H1 (cell line): ENCODE results near the gene NT5M. TPM values are rescaled to one million over a fixed set of nuclear protein-coding genes. Genes with fewer than 3 reads are reported as not detected.

ENCODE experiments used
- CTCF ChIA-PET: fragments of 300-600 bp; sonication (Branson Sonifier 250); formaldehyde crosslinking; loops from one replicate; lab custom pipeline; 2021; ENCODE audit not compliant: partially characterized antibody; lab: Charles Lee
- POLR2A ChIA-PET: fragments of 300-600 bp; sonication (Branson Sonifier 250); formaldehyde crosslinking; loops from one replicate; lab custom pipeline; 2021; ENCODE audit warnings: inconsistent platforms; ENCODE audit not compliant: partially characterized antibody; lab: Charles Lee
- DNase-seq, 2 experiments: peaks; one replicate each; pipeline versions ENCODE4 v3.0.0 to v3.0.0-alpha.2; 2010 to 2022; ENCODE audit warnings: low spot score in 2 of 2, low read depth in 1 of 2, mixed read lengths in 1 of 2
- FAIRE-seq: peaks from 2 replicates; lab custom pipeline; 2011; peaks lifted over from hg19 to GRCh38; lab: Jason Lieb, UNC
- H2AFZ ChIP-seq: 2 replicates; pipeline ENCODE4 v1.8.1; 2012; ENCODE audit warnings: low read length, inconsistent platforms
- H2AK5ac ChIP-seq: 2 replicates; pipeline ENCODE4 v1.6.1; 2013; ENCODE audit warnings: low read depth, low read length
- H2BK120ac ChIP-seq: replicated peaks from 2 replicates; pipeline ENCODE3; 2013; ENCODE audit warnings: low read depth, low read length, inconsistent platforms
- H2BK12ac ChIP-seq: 2 replicates; pipeline ENCODE4 v1.6.1; 2013; ENCODE audit warnings: low read depth, low read length
- H2BK15ac ChIP-seq: 2 replicates; pipeline ENCODE4 v1.6.1; 2013; ENCODE audit warnings: low read length
- H2BK20ac ChIP-seq: 2 replicates; pipeline ENCODE4 v1.6.1; 2013; ENCODE audit warnings: low read length
- H2BK5ac ChIP-seq: 2 replicates; pipeline ENCODE4 v1.6.1; 2013; ENCODE audit warnings: low read depth, low read length
- H3K14ac ChIP-seq: 2 replicates; pipeline ENCODE4 v1.6.1; 2013; ENCODE audit warnings: inconsistent platforms; ENCODE audit not compliant: insufficient read length
- H3K18ac ChIP-seq: 2 replicates; pipeline ENCODE4 v1.6.1; 2013; ENCODE audit warnings: low read length; ENCODE audit errors: extremely low read depth
- H3K23ac ChIP-seq: 2 replicates; pipeline ENCODE4 v1.6.1; 2013; ENCODE audit warnings: inconsistent platforms; ENCODE audit not compliant: insufficient read length
- H3K23me2 ChIP-seq: 2 replicates; pipeline ENCODE4 v1.6.1; 2013; ENCODE audit warnings: low read depth, low read length
- H3K27ac ChIP-seq: 2 replicates; pipeline ENCODE4 v1.6.1; 2011; ENCODE audit warnings: low read depth, low read length, inconsistent platforms
- H3K27me3 ChIP-seq, 4 experiments: replicated peaks in 1 of 4; 1 replicate in 1 of 4; 2 replicates in 3 of 4; pipeline versions ENCODE4 v1.6.1 to v1.8.1; 2011 to 2013; ENCODE audit warnings: low read length in 3 of 4, mild to moderate bottlenecking in 3 of 4, inconsistent platforms in 2 of 4, mixed read lengths in 2 of 4, moderate library complexity in 1 of 4; ENCODE audit not compliant: control insufficient read depth in 3 of 4, insufficient read depth in 3 of 4; ENCODE audit errors: extremely low read depth in 1 of 4
- H3K36me3 ChIP-seq, 4 experiments: 2 replicates each; pipeline versions ENCODE4 v1.6.1 to v1.8.1; 2011 to 2013; ENCODE audit warnings: mild to moderate bottlenecking in 4 of 4, low read length in 3 of 4, moderate library complexity in 2 of 4, control low read depth in 1 of 4, inconsistent platforms in 1 of 4; ENCODE audit not compliant: insufficient read depth in 4 of 4, control insufficient read depth in 2 of 4
- H3K4ac ChIP-seq: replicated peaks from 2 replicates; pipeline ENCODE3; 2013; ENCODE audit warnings: low read length, low read depth, mixed read lengths, inconsistent platforms; ENCODE audit not compliant: insufficient read length
- H3K4me1 ChIP-seq, 4 experiments: replicated peaks in 1 of 4; 1 replicate in 1 of 4; 2 replicates in 3 of 4; pipeline versions ENCODE4 v1.6.1 to v1.8.1; 2011 to 2013; ENCODE audit warnings: low read length in 3 of 4, inconsistent platforms in 2 of 4, mixed read lengths in 1 of 4; ENCODE audit not compliant: insufficient read depth in 4 of 4, control insufficient read depth in 3 of 4
- H3K4me2 ChIP-seq, 2 experiments: 2 replicates each; pipeline versions ENCODE4 v1.6.1 to v1.8.1; 2011 to 2013; ENCODE audit warnings: low read depth in 2 of 2, low read length in 2 of 2, control low read depth in 1 of 2, inconsistent platforms in 1 of 2, mild to moderate bottlenecking in 1 of 2; ENCODE audit not compliant: insufficient read depth in 1 of 2
- H3K4me3 ChIP-seq, 4 experiments: fragments of 200-600, 300-600 bp in 1 of 4; sonication (generic), shearing (Covaris generic), sonication (Bioruptor Twin) in 1 of 4; 2 replicates each; pipeline versions ENCODE4 v1.5.1 to v1.8.1; 2011 to 2016; ENCODE audit warnings: low read length in 4 of 4, low read depth in 3 of 4, control low read depth in 2 of 4, inconsistent platforms in 2 of 4, mild to moderate bottlenecking in 2 of 4, mixed read lengths in 1 of 4, moderate library complexity in 1 of 4; ENCODE audit not compliant: insufficient read depth in 2 of 4; ENCODE audit errors: extremely low read depth in 1 of 4
- H3K56ac ChIP-seq: replicated peaks from 2 replicates; pipeline ENCODE3; 2013; ENCODE audit warnings: low read depth, mild to moderate bottlenecking, mixed read lengths, low read length, inconsistent platforms; ENCODE audit not compliant: insufficient read length
- H3K79me1 ChIP-seq: 2 replicates; pipeline ENCODE4 v1.6.1; 2013; ENCODE audit warnings: low read depth, low read length, control low read depth
- H3K79me2 ChIP-seq, 2 experiments: 2 replicates each; pipeline versions ENCODE4 v1.6.1 to v1.8.1; 2012 to 2013; ENCODE audit warnings: low read length in 2 of 2, mild to moderate bottlenecking in 2 of 2, inconsistent platforms in 1 of 2; ENCODE audit not compliant: insufficient read depth in 2 of 2, control insufficient read depth in 1 of 2
- H3K9ac ChIP-seq, 4 experiments: replicated peaks in 1 of 4; 1 replicate in 1 of 4; 2 replicates in 3 of 4; pipeline versions ENCODE4 v1.6.1 to v1.8.1; 2011 to 2013; ENCODE audit warnings: low read depth in 3 of 4, low read length in 3 of 4, control low read depth in 2 of 4, mild to moderate bottlenecking in 2 of 4, moderate library complexity in 2 of 4, inconsistent platforms in 1 of 4; ENCODE audit errors: extremely low read depth in 1 of 4
- H3K9me3 ChIP-seq, 2 experiments: 2 replicates each; pipeline versions ENCODE4 v1.6.1 to v1.8.1; 2012 to 2013; ENCODE audit warnings: mild to moderate bottlenecking in 2 of 2, moderate library complexity in 2 of 2, control low read depth in 1 of 2, inconsistent platforms in 1 of 2, low read depth in 1 of 2, low read length in 1 of 2, mixed read lengths in 1 of 2; ENCODE audit not compliant: insufficient read depth in 2 of 2
- H4K20me1 ChIP-seq, 2 experiments: replicated peaks in 1 of 2; 2 replicates each; pipeline versions ENCODE3 to v1.8.1; 2011 to 2013; ENCODE audit warnings: inconsistent platforms in 2 of 2, low read length in 2 of 2, mild to moderate bottlenecking in 1 of 2; ENCODE audit not compliant: insufficient read depth in 2 of 2, control insufficient read depth in 1 of 2
- H4K5ac ChIP-seq: 2 replicates; pipeline ENCODE4 v1.6.1; 2013; ENCODE audit warnings: low read length, low read depth, mixed read lengths, inconsistent platforms; ENCODE audit not compliant: insufficient read length
- H4K8ac ChIP-seq: 2 replicates; pipeline ENCODE4 v1.8.0; 2013; ENCODE audit warnings: mild to moderate bottlenecking, moderate library complexity, low read length, inconsistent platforms; ENCODE audit not compliant: insufficient read depth; ENCODE audit errors: extremely low read depth
- H4K91ac ChIP-seq: replicated peaks from 2 replicates; pipeline ENCODE3; 2013; ENCODE audit warnings: low read length, mixed read lengths, inconsistent platforms; ENCODE audit not compliant: insufficient read length
- CEBPB ChIP-seq: IDR thresholded peaks from 2 replicates; pipeline ENCODE4 v1.6.1; 2012; ENCODE audit warnings: low read depth, low read length
- GTF2F1 ChIP-seq: IDR thresholded peaks from 2 replicates; pipeline ENCODE4 v1.6.1; 2012; ENCODE audit warnings: low read depth, low read length, improper control_type of control experiment, borderline replicate concordance
- HDAC6 ChIP-seq: IDR thresholded peaks from one replicate; pipeline ENCODE4 v1.7.1; 2012; ENCODE audit warnings: low read depth, mild to moderate bottlenecking, inconsistent platforms, low read length, moderate library complexity
- KDM1A ChIP-seq: fragments of 200-600, 300-600 bp; sonication (generic); IDR thresholded peaks from 2 replicates; pipeline ENCODE4 v1.7.1; 2016; ENCODE audit warnings: mild to moderate bottlenecking, low read length, borderline replicate concordance
- POLR2A ChIP-seq, 2 experiments: IDR thresholded peaks; 1 replicate in 1 of 2; 2 replicates in 1 of 2; pipeline ENCODE4 v1.6.1; 2011; ENCODE audit warnings: low read depth in 2 of 2, low read length in 2 of 2, mild to moderate bottlenecking in 2 of 2; ENCODE audit errors: control extremely low read depth in 1 of 2
- SIRT6 ChIP-seq: IDR thresholded peaks from one replicate; pipeline ENCODE4 v1.7.1; 2012; ENCODE audit warnings: low read length, inconsistent platforms
- SRF ChIP-seq: IDR thresholded peaks from 2 replicates; pipeline ENCODE4 v1.6.1; 2011; ENCODE audit warnings: mild to moderate bottlenecking, low read depth, low read length, moderate library complexity
- TAF7 ChIP-seq: optimal IDR thresholded peaks from 2 replicates; pipeline ENCODE3; 2011; ENCODE audit warnings: low read depth, mild to moderate bottlenecking, inconsistent platforms, low read length, moderate library complexity, borderline replicate concordance
- TBP ChIP-seq: IDR thresholded peaks from 2 replicates; pipeline ENCODE4 v1.6.1; 2011; ENCODE audit warnings: low read depth, low read length, improper control_type of control experiment
- whole genome bisulfite sequencing, 2 experiments: shearing (Covaris generic) in 1 of 2; methylation state at CpG; one replicate each; pipeline versions ENCODE4 v1.1.6 to v1.1.7; 2013 to 2015; ENCODE audit warnings: low lambda C conversion rate in 2 of 2, mixed read lengths in 2 of 2, inconsistent platforms in 1 of 2, low coverage in 1 of 2, missing lambda C conversion rate in 1 of 2; ENCODE audit not compliant: insufficient replicate concordance in 2 of 2, insufficient coverage in 1 of 2, insufficient read length in 1 of 2; ENCODE audit errors: extremely low coverage in 1 of 2, missing lambda C conversion rate in 1 of 2; 5-methylcytosine and 5-hydroxymethylcytosine counted together
- polyA plus RNA-seq, 7 experiments: library from polyadenylated mRNA; depleted of rRNA in 3 of 7; stranded (reverse) in 5 of 7; unstranded in 2 of 7; fragments of >200 nt in 5 of 7; fragments of 200-250 nt in 2 of 7; gene quantifications; 1 replicate in 5 of 7; 2 replicates in 1 of 7; 4 replicates in 1 of 7; pipeline versions ENCODE4 v1.2.1 to v1.2.3, GENCODE V29; 2011 to 2013; ENCODE audit warnings: missing spikeins in 2 of 7, mixed read lengths in 2 of 7
- total RNA-seq: library from RNA; stranded (reverse); fragmentation: NEBNext Ultra II Directional; extraction: Animal tissue kit (Norgen Biotek cat#: 25700); gene quantifications from 2 replicates; pipeline ENCODE4 v1.2.1, GENCODE V29; 2021

Gene NT5M
- total and polyA plus RNA-seq, 2 of the 8 experiments (the other 6 are each of a cell fraction or from before 2014, with no cell fraction given), result 7.6 to 18.2 TPM

DNA sequence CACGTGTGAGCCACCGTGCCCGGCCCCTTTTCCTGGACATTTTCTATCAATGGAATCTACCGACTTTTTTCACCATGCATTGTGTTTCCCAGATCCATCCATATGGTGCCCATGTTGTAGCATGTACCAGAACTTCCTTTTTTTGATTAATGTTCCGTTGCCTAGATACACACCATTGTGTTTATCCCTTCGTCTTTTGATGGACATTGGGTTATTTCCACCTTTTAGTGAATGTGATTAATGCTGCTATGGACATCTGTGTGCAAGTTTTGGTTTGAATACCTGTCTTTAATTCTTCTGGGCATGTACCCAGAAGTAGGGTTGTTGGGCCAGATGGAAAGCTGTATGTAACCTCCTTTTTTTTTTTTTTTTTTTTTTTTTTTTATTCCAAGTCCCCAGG is 79.8 kb downstream of the NT5M start:
- ChIA-PET CTCF (interaction anchor here (1.0 to 1.7 kb wide), 4 partner anchors 22 to 114 kb away, joined by 3 to 4 read pairs (median 4); partner anchors contain the start of gene RASD1), POLR2A (interaction anchor here (0.5 to 0.9 kb wide), 2 partner anchors 8 to 74 kb away, joined by 3 read pairs; no protein-coding TSS in a partner anchor)
- no peak overlapping the region for H3K4me2 ChIP-seq
- no peaks in the 10 kb centered on the region; a peak in 2 of 7 replicates for H3K27me3 ChIP-seq
- no peak overlapping the region for H3K56ac ChIP-seq
- no peaks in the 10 kb centered on the region for H3K79me1 ChIP-seq
- H3K79me2 ChIP-seq, result no peaks in the 10 kb centered on the region
- no peak overlapping the region for H3K14ac ChIP-seq
- no peak overlapping the region for H3K18ac ChIP-seq
- no peak overlapping the region for H3K9ac ChIP-seq
- H3K9me3 ChIP-seq, result no peaks in the 10 kb centered on the region
- H2AFZ ChIP-seq, result no peak overlapping the region
- H4K5ac ChIP-seq, result no peak overlapping the region
- no peaks in the 10 kb centered on the region for H4K20me1 ChIP-seq
- no peaks in the 10 kb centered on the region; a peak in 1 of 7 replicates for H3K4me1 ChIP-seq
- no peak overlapping the region for H2BK20ac ChIP-seq
- H3K27ac ChIP-seq, result no peak overlapping the region
- DNase-seq, result no peak
- FAIRE-seq, result no peak
- no peak overlapping the region for H4K91ac ChIP-seq
- H3K4me3 ChIP-seq, result no peak overlapping the region
- no peaks in the 10 kb centered on the region for H3K36me3 ChIP-seq
- H3K23ac ChIP-seq, result no peak overlapping the region
- no peak overlapping the region for H2BK5ac ChIP-seq
- WGBS, 2 experiments, result 93% methylated on average over 6 of the region's 6 CpGs; no CpG with 5 or more reads in 1 of the 2 experiments
- H2BK15ac ChIP-seq, result no peak overlapping the region
- no peaks in the 10 kb centered on the region for H3K23me2 ChIP-seq
- H3K4ac ChIP-seq, result no peak overlapping the region
- no peak overlapping the region for H2BK12ac ChIP-seq
- no peak overlapping the region for H2BK120ac ChIP-seq
- no peak overlapping the region for H4K8ac ChIP-seq
- H2AK5ac ChIP-seq, result no peak overlapping the region
- TF ChIP-seq GTF2F1, result no peak
- no peak for TF ChIP-seq SRF
- TF ChIP-seq POLR2A (IDR thresholded peaks at IDR 0.05; ENCODE audit: control extremely low read depth in 1 of 2, low read depth in 2 of 2, low read length in 2 of 2), result no peak
- TF ChIP-seq TBP, result no peak
- no peak for TF ChIP-seq HDAC6
- no peak for TF ChIP-seq TAF7
- no peak for TF ChIP-seq CEBPB
- TF ChIP-seq SIRT6, result no peak
- no peak for TF ChIP-seq KDM1A
